ENCODE results near the gene SLC43A2. TPM values are rescaled to one million over a fixed set of nuclear protein-coding genes. Genes with fewer than 3 reads are reported as not detected.

SLC43A2 gene
- total RNA-seq, 2 donors from 2014 or later, result 9.5 to 16.9 TPM

- DNase-seq (ENCODE audit: low spot score), result peak; percentile 98
- intact Hi-C loops (cut with DNase I), result loop anchor here (5.0 kb wide), 2 partner anchors 37 to 52 kb away; no protein-coding TSS in a partner anchor
Observed at GRCh38 chr17:1628856-1629503, 346 bp upstream of the SLC43A2 start.

DNA sequence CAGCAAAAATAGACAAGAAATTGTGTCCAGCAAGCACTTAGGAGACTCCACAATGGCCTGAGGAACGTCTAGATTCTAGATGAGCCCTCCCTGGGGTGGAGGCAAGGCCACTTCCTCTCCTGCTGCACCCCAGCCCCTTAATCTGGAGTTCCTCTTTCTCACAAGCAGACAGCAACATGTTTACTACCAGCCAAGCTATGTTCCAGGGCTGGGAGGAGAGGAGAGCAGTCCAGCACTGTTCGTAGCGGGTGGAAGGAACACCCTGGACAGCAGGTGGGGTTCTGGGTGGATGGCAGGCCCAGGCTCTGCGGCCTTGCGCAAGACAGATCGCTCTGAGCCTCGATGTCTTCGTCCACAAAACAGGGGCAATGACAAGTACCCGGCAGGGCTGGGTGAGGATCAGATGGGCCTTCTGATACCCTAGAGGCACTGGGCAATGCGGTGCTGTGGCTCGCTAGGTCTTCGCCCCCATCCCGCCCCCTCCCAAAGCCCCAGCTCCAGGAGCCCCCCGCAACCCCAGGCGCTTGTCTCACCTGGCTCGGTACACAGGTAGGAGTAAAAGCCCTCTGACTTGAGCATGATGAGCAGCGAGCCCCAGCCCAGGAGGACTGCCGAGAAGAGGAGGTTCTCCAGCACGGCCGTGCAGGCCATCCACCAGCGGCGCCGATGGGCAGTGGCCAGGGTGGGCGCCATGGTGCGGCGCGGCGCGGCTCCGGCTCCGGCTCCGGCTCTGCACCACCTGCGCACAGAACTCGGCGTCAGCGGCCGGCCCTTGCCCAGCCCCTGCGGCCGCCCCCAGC, 1.3 kb downstream of the SLC43A2 start:
- DNase-seq (ENCODE audit: low spot score), result no peak
- intact Hi-C loops (cut with DNase I), result loop anchor here (5.0 kb wide), 2 partner anchors 35 to 50 kb away; no protein-coding TSS in a partner anchor

DNA sequence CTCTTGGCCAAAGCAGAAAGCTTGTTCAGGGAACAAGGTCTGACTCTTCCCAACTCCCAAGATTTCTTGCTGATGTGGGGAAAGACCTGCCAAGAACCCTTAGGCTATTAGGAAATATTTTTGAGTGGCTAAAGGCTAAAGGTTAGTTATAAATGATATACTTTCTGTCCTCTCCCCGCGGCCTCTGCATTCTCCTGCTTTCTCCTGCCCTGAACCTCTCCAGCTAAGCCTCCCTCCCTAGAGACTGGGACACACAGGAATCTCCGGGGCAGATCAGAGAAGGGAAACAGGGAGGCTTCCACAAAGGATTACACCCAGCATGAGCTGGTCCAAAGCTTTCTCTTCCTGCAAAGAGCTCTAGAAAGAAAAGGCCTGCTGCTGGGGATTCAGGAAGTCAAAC, 2.3 kb downstream of the SLC43A2 start:
- intact Hi-C loops (cut with DNase I), result loop anchor here (1.0 to 5.0 kb wide), 3 partner anchors 30 to 49 kb away; no protein-coding TSS in a partner anchor

GRCh38 chr17:1625581-1625980, 3.1 kb downstream of the SLC43A2 start:
- DNase-seq (ENCODE audit: low spot score), result no peak
- intact Hi-C loops (cut with DNase I), result loop anchor here (5.0 kb wide), 2 partner anchors 33 to 48 kb away; no protein-coding TSS in a partner anchor

More for the DNA sequence above, 2.3 kb downstream of the SLC43A2 start:
- DNase-seq (ENCODE audit: low spot score), result no peak

DNA sequence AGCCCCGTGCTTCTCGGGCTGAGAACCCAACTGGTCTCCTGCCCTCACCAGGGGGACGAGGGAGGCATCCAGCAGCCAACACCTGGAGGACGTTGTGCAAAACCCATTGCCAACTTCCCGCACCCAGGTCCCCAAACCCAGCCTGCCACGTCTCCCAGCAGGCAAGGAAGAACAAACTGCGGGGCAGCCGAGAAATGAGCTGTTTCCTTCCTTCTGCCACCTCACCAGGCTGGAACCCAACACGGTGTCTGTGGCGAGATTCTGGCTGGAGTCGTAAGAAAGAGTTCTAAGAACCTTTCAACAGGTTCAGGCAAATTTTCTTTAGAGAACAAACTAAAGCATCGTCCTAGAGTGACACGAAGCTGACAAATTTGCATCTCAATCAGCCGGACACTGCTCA, 3.6 kb downstream of the SLC43A2 start:
- no peak for DNase-seq (ENCODE audit: low spot score)

GRCh38 chr17:1624650-1625049, 4.0 kb downstream of the SLC43A2 start:
- intact Hi-C loops (cut with DNase I), result loop anchor here (5.0 kb wide), 2 partner anchors 32 to 47 kb away; no protein-coding TSS in a partner anchor

More for the DNA sequence above, 3.6 kb downstream of the SLC43A2 start:
- intact Hi-C loops (cut with DNase I), result loop anchor here (5.0 kb wide), 2 partner anchors 33 to 48 kb away; no protein-coding TSS in a partner anchor

DNA sequence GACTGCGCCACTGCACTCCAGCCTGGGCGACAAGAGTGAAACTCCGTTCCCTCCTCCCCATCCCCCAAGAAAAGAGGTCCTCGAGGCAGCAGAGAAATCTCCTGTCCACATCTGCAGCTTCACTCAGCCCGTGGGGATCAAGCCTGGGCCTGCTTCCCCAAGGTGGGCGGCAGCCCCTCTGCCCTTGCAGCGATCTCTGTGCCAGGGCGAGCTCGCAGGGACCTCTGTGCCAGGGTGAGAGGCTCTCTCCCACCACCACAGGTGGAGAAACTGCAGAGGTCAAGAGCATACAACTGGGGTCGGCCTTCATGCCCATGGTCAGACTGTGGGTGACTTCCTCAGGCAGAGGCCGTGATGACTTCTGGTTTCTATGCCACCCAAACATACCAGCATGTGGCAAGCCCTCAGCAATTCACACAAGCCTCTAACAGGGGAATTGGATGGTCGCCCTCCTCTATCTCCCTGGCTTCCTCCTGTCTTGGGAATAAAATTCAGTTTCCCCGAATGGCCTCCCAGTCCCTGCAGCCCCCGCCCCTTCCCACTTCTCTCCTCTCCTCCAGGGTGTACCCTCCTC, 5.5 kb downstream of the SLC43A2 start:
- intact Hi-C loops (cut with DNase I), result no loop called here
- no peak for DNase-seq (ENCODE audit: low spot score)

More at GRCh38 chr17:1624650-1625049, 4.0 kb downstream of the SLC43A2 start:
- DNase-seq (ENCODE audit: low spot score), result no peak

DNA sequence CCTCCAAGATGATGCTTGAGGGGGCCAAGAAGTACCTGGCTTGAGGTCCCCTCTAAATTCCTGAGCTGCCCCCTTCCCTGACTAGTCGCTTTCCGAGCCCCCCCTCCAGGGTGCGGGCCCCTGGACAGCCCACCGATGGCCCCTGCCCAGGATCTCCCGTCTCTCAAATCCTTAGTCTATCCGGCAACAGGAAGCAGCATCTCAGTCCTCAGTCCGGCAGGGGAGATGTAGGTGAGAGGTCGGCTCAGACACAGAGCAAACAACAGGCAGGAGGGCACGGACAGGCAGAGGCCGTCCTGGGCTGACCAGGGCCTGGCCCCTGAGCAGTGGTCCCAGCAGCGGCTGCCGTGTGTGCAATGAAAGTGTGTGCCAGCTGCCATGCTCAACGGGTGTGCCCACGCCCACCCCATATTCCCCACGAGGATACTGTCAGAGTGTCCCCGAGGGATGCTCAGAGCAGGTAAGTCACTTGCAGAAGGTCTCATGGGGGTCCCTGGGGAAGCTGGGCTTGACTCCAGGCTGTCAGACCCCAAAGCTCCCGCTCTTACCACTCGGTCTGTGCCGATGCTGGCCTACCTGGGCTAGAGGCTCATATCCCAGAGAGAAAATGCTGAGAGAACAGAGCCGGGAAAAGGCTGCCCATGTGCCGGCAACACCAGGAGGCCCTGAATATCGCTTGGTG, 7.2 kb downstream of the SLC43A2 start:
- no peak for DNase-seq (ENCODE audit: low spot score)
- intact Hi-C loops (cut with DNase I), result no loop called here

DNA sequence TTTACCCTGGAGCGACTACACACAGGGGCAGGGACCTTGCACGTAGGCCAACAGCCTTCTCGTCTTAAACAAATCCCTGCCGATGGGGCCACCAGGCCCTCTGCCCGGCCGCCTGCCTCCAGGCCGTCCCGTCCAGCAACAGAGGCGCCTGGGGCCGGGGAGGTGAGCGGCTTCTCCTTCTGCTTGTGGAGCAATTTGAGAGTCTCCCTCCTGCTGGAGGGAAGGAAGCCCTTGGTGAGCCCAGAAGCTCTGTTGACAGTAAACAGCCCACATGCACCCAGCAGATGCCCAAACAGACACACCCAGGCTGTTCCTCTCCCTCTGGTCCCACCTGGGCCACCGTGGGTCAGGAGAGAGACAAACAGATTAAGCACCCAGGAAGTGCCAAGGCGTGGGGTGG, 8.1 kb downstream of the SLC43A2 start:
- intact Hi-C loops (cut with DNase I), result no loop called here
- no peak for DNase-seq (ENCODE audit: low spot score)

GRCh38 chr17:1617620-1618174, 10.9 kb downstream of the SLC43A2 start:
- no peak for DNase-seq (ENCODE audit: low spot score)
- intact Hi-C loops (cut with DNase I), result no loop called here

DNA sequence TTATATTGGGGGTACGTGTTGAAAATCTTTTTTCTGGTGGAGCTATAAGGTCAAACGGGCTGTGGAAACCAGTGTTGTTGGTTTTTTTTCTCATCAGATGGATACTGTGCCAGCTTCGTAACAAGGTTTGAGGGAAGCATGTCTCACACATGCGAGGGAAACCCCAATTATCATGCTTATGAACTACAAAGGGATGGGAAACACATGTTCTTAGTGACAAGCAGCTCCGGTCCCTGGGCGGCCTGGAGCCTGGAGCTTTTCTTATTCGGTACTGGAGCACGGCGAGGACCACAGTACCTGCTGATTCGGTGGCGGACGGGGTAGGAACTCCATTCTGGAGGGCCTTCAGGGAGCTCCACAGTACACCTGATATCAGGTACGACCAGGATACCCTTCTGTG, 12.5 kb downstream of the SLC43A2 start:
- no peak for DNase-seq (ENCODE audit: low spot score)
- intact Hi-C loops (cut with DNase I), result no loop called here

DNA sequence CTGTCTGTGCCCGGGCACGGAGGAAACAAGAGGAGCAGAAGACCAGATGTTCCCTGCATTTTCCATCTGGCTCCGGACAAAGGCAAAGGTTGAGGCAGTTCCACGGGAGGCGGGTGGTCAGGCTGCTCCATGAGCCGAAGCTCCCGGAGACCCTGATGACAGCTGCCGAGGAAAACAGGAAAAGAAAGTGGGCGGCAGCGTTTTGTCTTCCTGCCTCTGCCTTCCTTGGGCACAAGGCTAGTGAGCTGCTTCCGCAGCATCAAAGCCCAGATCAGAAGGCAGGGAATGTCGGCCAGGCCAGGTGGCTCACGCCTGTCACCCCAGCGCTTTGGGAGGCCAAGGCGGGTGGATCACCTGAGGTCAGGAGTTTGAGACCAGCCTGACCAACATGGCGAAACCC, 16.2 kb downstream of the SLC43A2 start:
- intact Hi-C loops (cut with DNase I), result no loop called here
- DNase-seq (ENCODE audit: low spot score), result no peak

GRCh38 chr17:1611715-1612114, 16.9 kb downstream of the SLC43A2 start:
- no peak for DNase-seq (ENCODE audit: low spot score)
- intact Hi-C loops (cut with DNase I), result no loop called here

GRCh38 chr17:1608676-1609075, 20.0 kb downstream of the SLC43A2 start:
- intact Hi-C loops (cut with DNase I), result no loop called here
- DNase-seq (ENCODE audit: low spot score), result no peak

DNA sequence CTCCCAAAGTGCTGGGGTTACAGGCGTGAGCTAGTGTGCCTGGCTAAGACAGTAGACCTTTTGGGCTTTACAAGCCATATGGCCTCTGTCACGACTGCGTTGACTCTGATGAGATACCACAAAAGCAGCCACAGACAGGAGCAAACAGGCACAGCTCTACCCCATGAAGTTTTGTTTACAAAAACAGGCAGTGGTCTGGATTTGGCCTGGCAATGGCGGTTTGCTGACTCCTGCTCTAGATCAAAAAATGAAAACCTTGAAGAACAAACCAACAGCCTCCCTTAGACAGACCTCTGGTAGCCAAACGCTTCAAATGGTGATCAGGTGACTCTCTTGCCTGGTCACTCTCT, 20.7 kb downstream of the SLC43A2 start:
- no peak for DNase-seq (ENCODE audit: low spot score)
- intact Hi-C loops (cut with DNase I), result no loop called here

- intact Hi-C loops (cut with DNase I), result no loop called here
Observed at GRCh38 chr17:1606352-1606985, 22.2 kb downstream of the SLC43A2 start.

DNA sequence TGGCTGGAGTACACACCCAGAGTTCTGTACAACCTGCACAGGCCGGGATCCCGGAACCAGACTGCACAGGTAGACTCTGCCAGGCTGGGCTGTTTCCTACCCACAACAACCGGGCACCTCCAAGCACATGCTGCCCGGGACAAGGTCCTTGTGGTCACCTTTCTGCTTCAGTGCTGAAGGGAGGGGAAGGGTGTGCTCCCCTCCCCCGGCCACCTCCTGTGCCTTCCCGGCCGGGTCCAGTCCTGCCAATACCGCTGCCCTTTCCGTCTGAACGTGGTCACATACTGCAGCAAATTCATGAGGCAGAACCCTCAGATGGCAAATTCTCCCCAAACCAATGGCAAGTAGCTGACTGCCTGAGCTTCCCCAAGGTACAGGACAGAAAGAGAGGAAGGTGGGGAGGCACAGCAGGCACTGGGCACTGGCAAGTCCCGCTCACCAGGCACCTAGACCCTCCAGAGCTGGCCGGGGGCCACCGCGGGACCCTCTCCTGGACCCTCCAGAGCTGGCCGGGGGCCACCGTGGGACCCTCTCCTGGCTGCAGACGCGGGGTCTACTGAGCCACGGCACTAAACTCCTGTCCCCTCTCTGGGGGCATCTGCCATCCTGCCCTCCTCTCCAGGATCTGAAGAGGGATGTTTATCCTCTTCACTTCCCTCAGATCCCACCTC, 22.8 kb downstream of the SLC43A2 start:
- intact Hi-C loops (cut with DNase I), result no loop called here
- DNase-seq (ENCODE audit: low spot score), result no peak

More at GRCh38 chr17:1606352-1606985, 22.2 kb downstream of the SLC43A2 start:
- no peak for DNase-seq (ENCODE audit: low spot score)

DNA sequence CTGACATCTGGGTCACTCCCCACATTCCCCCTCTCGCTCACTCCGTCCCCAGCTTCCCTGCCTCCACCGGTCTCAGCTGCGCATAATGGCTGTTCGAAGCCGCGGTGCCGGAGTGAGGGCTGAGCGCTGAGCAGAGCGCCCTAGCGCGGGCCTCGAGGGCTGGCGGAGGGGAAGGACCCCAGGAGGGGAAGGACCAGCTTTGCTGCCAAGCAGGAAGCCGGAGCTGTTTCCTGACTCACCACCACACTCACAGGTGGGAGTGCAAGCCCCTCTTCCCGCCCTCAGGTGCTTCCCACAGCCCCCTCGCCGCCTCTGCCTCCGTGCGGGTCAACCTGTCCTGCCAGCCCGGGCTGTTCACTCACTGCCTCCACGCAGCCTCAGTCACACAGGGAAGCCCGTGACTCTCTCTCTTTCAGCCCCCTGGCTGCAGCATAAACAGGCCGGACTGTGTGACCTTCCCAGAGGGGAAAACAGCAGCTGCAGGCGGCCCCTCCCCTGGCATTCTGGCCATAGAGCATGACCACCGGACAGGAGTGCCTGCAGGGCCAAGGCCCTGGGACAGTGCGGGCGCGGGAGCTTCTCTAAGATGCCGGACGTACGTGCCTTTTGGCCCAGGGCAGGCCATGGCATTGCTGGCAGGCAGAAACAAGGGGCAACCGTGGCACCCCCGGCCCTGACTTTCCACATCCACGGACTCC, 23.7 kb downstream of the SLC43A2 start:
- no peak for DNase-seq (ENCODE audit: low spot score)
- intact Hi-C loops (cut with DNase I), result no loop called here
